ENCODE data around the gene KCNQ1OT1. TPM values are rescaled to one million over a fixed set of nuclear protein-coding genes. Genes with fewer than 3 reads are reported as not detected.
A peak's percentile ranks its signal among the peaks of the same experiment; 100 is the strongest.

KCNQ1OT1 gene
- total and polyA plus RNA-seq, 4 donors: 0.05 to 4.9 (median 0.61) TPM

DNA sequence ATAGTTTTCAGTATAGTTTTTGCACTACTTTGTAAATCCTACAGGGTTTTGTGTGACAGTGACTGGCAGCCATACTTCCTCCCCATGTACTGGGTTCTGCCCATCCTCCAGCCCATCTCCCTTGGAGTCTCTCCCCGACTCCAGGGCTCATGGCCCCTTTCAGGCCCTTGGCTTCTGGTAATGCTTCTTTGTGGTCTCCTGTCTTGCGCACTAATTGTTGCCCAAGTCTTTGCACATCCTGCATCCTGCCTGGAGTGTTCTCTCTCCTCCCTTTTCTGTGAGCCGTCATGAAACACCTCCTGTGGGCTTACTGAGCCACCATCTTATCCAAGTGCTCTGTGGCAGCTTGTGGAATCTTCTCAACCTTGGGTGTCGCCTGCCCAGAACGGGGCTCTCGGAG is 11.4 kb upstream of the KCNQ1OT1 start:
- DNase-seq (ENCODE audit: low spot score): no peak
- H3K27me3 ChIP-seq (ENCODE audit: control insufficient read depth in 4 of 4, insufficient read depth in 4 of 4, low read length in 3 of 4): no peaks in the 10 kb centered on the region
- H3K36me3 ChIP-seq (ENCODE audit: control insufficient read depth in 4 of 4, insufficient read depth in 3 of 4, low read depth in 1 of 4, low read length in 3 of 4): no peaks in the 10 kb centered on the region
- peaks cover 0 to 2% (median 0%) of the 10 kb centered on the region in 4 donors for H3K9me3 ChIP-seq (ENCODE audit: control insufficient read depth in 4 of 4, low read length in 3 of 4)
- no peaks in the 10 kb centered on the region for H3K4me1 ChIP-seq (ENCODE audit: control insufficient read depth in 4 of 4, insufficient read depth in 4 of 4, low read length in 3 of 4)
- TF ChIP-seq JUND (IDR thresholded peaks at IDR 0.05): no peak
- no peak for TF ChIP-seq FOXA2 (IDR thresholded peaks at IDR 0.05)
- TF ChIP-seq, protein P1, sequence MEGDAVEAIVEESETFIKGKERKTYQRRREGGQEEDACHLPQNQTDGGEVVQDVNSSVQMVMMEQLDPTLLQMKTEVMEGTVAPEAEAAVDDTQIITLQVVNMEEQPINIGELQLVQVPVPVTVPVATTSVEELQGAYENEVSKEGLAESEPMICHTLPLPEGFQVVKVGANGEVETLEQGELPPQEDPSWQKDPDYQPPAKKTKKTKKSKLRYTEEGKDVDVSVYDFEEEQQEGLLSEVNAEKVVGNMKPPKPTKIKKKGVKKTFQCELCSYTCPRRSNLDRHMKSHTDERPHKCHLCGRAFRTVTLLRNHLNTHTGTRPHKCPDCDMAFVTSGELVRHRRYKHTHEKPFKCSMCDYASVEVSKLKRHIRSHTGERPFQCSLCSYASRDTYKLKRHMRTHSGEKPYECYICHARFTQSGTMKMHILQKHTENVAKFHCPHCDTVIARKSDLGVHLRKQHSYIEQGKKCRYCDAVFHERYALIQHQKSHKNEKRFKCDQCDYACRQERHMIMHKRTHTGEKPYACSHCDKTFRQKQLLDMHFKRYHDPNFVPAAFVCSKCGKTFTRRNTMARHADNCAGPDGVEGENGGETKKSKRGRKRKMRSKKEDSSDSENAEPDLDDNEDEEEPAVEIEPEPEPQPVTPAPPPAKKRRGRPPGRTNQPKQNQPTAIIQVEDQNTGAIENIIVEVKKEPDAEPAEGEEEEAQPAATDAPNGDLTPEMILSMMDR (IDR thresholded peaks at IDR 0.05; ENCODE audit: low read depth, low read length, missing input control): no peak
- TF ChIP-seq HNF4G (IDR thresholded peaks at IDR 0.05): no peak
- TF ChIP-seq NR2F2 (IDR thresholded peaks at IDR 0.05): no peak
- WGBS: 97% methylated on average over 6 of the region's 6 CpGs
- H3K4me3 ChIP-seq (ENCODE audit: low read depth in 1 of 3, low read length in 3 of 3): no peak overlapping the region
- no peak overlapping the region for H3K9ac ChIP-seq (ENCODE audit: low read depth in 1 of 2, low read length in 2 of 2)
- H3K27ac ChIP-seq (ENCODE audit: low read depth in 1 of 2, low read length in 2 of 2): no peak overlapping the region

GRCh38 chr11:2709429-2709828 is 9.6 kb upstream of the KCNQ1OT1 start:
- H3K36me3 ChIP-seq (ENCODE audit: control insufficient read depth in 4 of 4, insufficient read depth in 3 of 4, low read depth in 1 of 4, low read length in 3 of 4): no peaks in the 10 kb centered on the region
- H3K27ac ChIP-seq (ENCODE audit: low read depth in 1 of 2, low read length in 2 of 2): no peak overlapping the region
- no peak overlapping the region for H3K4me3 ChIP-seq (ENCODE audit: low read depth in 1 of 3, low read length in 3 of 3)
- WGBS: 57% methylated on average over 8 of the region's 8 CpGs
- no peaks in the 10 kb centered on the region for H3K27me3 ChIP-seq (ENCODE audit: control insufficient read depth in 4 of 4, insufficient read depth in 4 of 4, low read length in 3 of 4)
- TF ChIP-seq JUND (IDR thresholded peaks at IDR 0.05): no peak
- TF ChIP-seq EGR1 (IDR thresholded peaks at IDR 0.05; ENCODE audit: low read depth in 2 of 2): no peak
- no peak for TF ChIP-seq FOXA1 (IDR thresholded peaks at IDR 0.05)
- TF ChIP-seq, protein P2, sequence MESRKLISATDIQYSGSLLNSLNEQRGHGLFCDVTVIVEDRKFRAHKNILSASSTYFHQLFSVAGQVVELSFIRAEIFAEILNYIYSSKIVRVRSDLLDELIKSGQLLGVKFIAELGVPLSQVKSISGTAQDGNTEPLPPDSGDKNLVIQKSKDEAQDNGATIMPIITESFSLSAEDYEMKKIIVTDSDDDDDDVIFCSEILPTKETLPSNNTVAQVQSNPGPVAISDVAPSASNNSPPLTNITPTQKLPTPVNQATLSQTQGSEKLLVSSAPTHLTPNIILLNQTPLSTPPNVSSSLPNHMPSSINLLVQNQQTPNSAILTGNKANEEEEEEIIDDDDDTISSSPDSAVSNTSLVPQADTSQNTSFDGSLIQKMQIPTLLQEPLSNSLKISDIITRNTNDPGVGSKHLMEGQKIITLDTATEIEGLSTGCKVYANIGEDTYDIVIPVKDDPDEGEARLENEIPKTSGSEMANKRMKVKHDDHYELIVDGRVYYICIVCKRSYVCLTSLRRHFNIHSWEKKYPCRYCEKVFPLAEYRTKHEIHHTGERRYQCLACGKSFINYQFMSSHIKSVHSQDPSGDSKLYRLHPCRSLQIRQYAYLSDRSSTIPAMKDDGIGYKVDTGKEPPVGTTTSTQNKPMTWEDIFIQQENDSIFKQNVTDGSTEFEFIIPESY (IDR thresholded peaks at IDR 0.05): no peak
- TF ChIP-seq SP1 (IDR thresholded peaks at IDR 0.05): peak; percentile 33
- TF ChIP-seq NR2F2 (IDR thresholded peaks at IDR 0.05): peak; percentile 72
- TF ChIP-seq RXRA (IDR thresholded peaks at IDR 0.05): peak; percentile 14 to 24
- TF ChIP-seq YY1 (IDR thresholded peaks at IDR 0.05): no peak
- H3K9me3 ChIP-seq (ENCODE audit: control insufficient read depth in 4 of 4, low read length in 3 of 4): peaks cover 0 to 3% (median 0%) of the 10 kb centered on the region in 4 donors
- no peaks in the 10 kb centered on the region for H3K4me1 ChIP-seq (ENCODE audit: control insufficient read depth in 4 of 4, insufficient read depth in 4 of 4, low read length in 3 of 4)
- DNase-seq (ENCODE audit: low spot score): no peak
- no peak overlapping the region for H3K9ac ChIP-seq (ENCODE audit: low read depth in 1 of 2, low read length in 2 of 2)

DNA sequence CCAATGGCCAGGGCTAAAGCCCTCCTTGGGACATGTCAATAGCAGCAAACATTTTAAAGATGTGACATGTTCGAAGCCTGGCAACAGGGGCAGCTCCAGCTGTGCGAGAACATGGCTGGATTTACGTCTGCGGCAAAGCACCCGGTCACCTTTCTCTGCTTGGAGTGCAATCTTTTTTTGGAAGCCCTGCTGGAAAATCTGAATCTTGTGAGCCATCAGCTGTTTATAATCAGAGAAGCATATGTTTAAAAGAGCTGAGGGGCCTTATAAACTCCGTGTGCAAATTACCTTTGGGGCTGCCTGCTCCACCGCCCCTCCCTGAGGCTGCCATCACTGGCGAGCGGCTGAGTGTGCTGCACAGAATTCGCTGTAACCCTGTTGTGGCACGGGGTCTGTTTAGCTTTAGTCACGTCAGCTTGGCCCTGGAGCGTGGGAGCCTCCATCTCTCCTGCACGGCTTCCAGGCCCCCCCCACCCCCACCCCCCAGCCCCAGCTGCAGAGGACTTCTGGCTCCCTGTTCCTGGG is 9.0 kb upstream of the KCNQ1OT1 start:
- H3K4me3 ChIP-seq (ENCODE audit: low read depth in 1 of 3, low read length in 3 of 3): no peak overlapping the region

More for the DNA sequence above, 9.0 kb upstream of the KCNQ1OT1 start:
- Histone ChIP-seq H3K27me3 (ENCODE audit: control insufficient read depth in 4 of 4, insufficient read depth in 4 of 4, low read length in 3 of 4) (no peaks in the 10 kb centered on the region), H3K9me3 (ENCODE audit: control insufficient read depth in 4 of 4, low read length in 3 of 4) (peaks cover 0 to 3% (median 0%) of the 10 kb centered on the region in 4 donors), H3K4me1 (ENCODE audit: control insufficient read depth in 4 of 4, insufficient read depth in 4 of 4, low read length in 3 of 4) (no peaks in the 10 kb centered on the region), H3K9ac (ENCODE audit: low read depth in 1 of 2, low read length in 2 of 2) (no peak overlapping the region), H3K36me3 (ENCODE audit: control insufficient read depth in 4 of 4, insufficient read depth in 3 of 4, low read depth in 1 of 4, low read length in 3 of 4) (no peaks in the 10 kb centered on the region), H3K27ac (ENCODE audit: low read depth in 1 of 2, low read length in 2 of 2) (no peak overlapping the region)
- TF ChIP-seq, protein P3, sequence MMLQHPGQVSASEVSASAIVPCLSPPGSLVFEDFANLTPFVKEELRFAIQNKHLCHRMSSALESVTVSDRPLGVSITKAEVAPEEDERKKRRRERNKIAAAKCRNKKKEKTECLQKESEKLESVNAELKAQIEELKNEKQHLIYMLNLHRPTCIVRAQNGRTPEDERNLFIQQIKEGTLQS (IDR thresholded peaks at IDR 0.05): no peak
- TF ChIP-seq EGR1 (IDR thresholded peaks at IDR 0.05; ENCODE audit: low read depth in 2 of 2): no peak
- no peak for TF ChIP-seq YY1 (IDR thresholded peaks at IDR 0.05)
- TF ChIP-seq TAF1 (conservative IDR thresholded peaks at IDR 0.05): no peak
- no peak for TF ChIP-seq JUND (IDR thresholded peaks at IDR 0.05)
- TF ChIP-seq MAX (IDR thresholded peaks at IDR 0.05): no peak
- TF ChIP-seq SP1 (IDR thresholded peaks at IDR 0.05): no peak
- TF ChIP-seq HNF4G (IDR thresholded peaks at IDR 0.05): no peak
- 73% methylated on average over 14 of the region's 14 CpGs for WGBS
- no peak for DNase-seq (ENCODE audit: low spot score)
